GM12801 (cell line): Measurements from ENCODE around the gene SF3B4.

Experiments used
- CTCF ChIP-seq: IDR thresholded peaks from one replicate; pipeline ENCODE4 v1.5.1; 2011; ENCODE audit warnings: control low read depth; ENCODE audit not compliant: insufficient read length; ENCODE audit errors: extremely low read depth

The SF3B4 gene

GRCh38 chr1:149963358-149963757 is 35.8 kb upstream of the SF3B4 start:
- no peak for TF ChIP-seq CTCF

DNA sequence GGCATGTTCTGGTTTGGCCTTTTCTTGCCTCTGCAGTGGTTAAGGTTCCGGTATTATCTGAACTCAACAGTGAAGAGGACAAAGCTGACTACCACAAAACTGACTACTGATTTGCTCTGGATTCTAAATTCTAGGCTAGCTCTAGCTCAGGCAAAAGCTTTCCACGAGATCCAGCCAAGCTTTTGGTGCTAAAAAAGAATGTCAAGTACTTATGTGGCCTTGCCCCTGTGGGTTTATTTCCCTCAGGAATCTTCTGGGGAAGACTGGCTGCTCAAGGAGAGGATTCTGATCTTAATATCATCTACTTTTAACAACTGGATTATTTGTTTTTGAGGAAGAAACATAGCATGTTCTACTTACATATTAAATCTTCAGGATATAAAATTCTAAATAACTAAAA is 35.1 kb upstream of the SF3B4 start:
- no peak for TF ChIP-seq CTCF

GRCh38 chr1:149962039-149962647 is 34.5 kb upstream of the SF3B4 start:
- no peak for TF ChIP-seq CTCF

GRCh38 chr1:149949911-149950310 is 22.3 kb upstream of the SF3B4 start:
- no peak for TF ChIP-seq CTCF

DNA sequence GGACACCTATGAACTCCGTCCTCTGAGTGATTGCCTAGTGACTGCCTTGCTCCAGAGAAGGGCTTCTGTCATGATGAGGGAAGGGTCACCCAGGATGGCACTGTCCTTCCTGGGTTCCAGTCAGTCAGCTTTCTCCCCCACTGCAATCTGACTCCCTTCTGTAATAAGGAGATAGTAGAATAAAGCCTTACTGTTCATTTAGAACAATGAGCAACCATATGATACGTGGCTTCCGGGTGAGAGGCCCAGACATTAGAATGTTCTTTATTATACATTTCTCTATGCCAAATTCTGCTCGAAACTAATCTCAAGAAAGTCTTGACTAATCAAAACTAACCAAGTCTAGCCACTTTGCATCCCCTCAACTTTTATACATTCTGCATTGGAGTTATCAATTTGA is 17.6 kb upstream of the SF3B4 start:
- no peak for TF ChIP-seq CTCF

DNA sequence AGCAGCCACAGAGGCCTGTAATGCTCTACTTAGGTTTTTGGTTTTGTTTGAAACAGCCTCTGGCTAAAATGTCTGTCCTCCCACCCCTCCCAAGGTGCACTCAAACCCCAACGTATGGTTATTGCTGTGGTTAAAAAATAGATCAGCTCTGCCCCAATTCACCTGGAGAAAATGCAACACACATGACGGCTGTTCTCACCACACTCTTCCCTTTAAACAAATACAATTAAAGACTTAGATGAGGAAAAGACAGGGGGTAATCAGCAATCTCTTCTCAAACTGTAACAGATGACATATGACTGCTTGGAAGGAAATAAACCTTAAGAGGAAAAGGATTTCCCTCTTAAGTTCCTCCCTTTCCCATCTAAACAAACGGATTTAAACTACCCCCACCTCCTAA is 15.3 kb upstream of the SF3B4 start:
- no peak for TF ChIP-seq CTCF

- TF ChIP-seq CTCF = no peak
These were observed 14.6 kb upstream of the SF3B4 start for GRCh38 chr1:149942207-149942606.
